Inflammatory macrophage treated with lipopolysaccharide for 4 hours (primary cell): ENCODE data around the gene TMEM131L.
"Not testable (repeated sequence)": the region's sequence is repeated elsewhere in the genome, so short reads cannot be mapped to it uniquely, and the experiment has no call there.

Experiments used
- DNase-seq: peaks from one replicate; pipeline ENCODE4 v3.0.0-alpha.2; 2020

Gene TMEM131L

GRCh38 chr4:153661215-153661822 is 195.2 kb downstream of the TMEM131L start:
- peak; percentile 94 for DNase-seq

GRCh38 chr4:153661908-153662307 is 195.7 kb downstream of the TMEM131L start:
- DNase-seq = no peak

DNA sequence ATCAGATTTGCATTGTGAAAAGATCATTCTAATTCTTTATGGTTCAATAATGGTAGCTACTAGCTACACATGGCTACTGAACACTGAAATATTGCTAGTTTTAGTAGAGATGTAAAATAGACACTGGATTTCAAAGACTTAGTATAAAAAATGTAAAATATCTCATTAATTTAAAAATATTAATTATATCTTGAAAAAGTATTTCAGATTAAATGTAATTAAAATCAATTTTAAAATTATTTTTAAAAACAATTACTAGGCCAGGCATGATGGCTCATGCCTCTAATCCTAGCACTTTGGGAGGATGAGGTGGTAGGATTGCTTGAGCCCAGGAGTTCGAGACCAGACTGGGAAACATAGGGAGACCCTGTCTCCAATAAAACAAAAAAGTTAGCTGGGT is 197.5 kb downstream of the TMEM131L start:
- no peak for DNase-seq

- DNase-seq = not testable (repeated sequence)
Measured at GRCh38 chr4:153666505-153666904, 200.3 kb downstream of the TMEM131L start.

- no peak for DNase-seq
Measured at GRCh38 chr4:153668647-153669046, 202.5 kb downstream of the TMEM131L start.

DNA sequence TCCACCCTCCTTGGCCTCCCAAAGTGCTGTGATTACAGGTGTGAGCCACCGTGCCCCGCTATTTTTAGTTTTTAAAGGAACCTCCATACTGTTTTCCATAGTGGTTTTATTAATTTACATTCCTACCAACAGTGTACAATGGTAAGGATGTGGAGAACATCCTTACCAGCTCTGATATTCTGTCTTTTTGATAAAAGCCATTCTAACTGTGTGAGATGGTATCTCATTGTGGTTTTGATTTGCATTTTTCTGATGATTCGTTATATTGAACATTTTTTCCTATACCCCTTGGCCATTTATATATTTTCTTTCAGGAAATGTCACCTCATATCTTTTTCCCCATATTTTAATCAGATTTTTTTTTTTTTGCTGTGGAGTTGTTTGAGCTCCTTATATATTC is 203.7 kb downstream of the TMEM131L start:
- DNase-seq = no peak

DNA sequence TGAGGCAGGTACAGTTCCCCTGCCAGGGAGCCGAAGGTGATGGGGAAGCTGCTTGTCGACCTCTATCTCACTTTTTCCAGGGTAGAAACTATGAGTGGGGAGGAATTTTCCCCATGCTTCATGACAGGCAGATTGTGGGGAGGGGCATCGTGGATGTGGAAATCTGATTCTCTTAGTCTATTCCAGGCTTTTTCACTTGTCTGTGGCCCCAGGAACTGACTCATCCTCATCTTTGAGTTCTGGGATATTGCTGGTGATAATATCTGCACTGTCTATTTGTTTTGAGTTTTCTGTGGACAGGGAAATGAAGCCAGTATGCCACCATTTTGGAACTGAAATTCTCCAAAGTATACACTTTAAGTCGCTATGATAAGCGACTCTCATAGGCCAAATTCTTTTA is 210.3 kb downstream of the TMEM131L start:
- DNase-seq = peak; percentile 41

GRCh38 chr4:153676984-153677383 is 210.8 kb downstream of the TMEM131L start:
- DNase-seq = peak; percentile 98

- DNase-seq = peak; percentile 67
Measured at GRCh38 chr4:153679486-153679885, 213.3 kb downstream of the TMEM131L start.

- DNase-seq = no peak
Measured at GRCh38 chr4:153683763-153684181, 217.6 kb downstream of the TMEM131L start.

- peak; percentile 80 for DNase-seq
Measured at GRCh38 chr4:153684182-153684970, 218.2 kb downstream of the TMEM131L start, which contains the start of gene TLR2. Gene TLR2 (plus strand): TSS chr4:153684280. CDS start chr4:153702908, 18,628 bp downstream.

- peak; percentile 10 for DNase-seq
Measured at GRCh38 chr4:153684971-153685371, 218.8 kb downstream of the TMEM131L start.
